GM12865 (cell line): Measurements from ENCODE around the gene PGS1.

Experiments
- DNase-seq: peaks from one replicate; pipeline ENCODE4 v3.0.0; 2010; ENCODE audit warnings: low read depth
- H3K4me3 ChIP-seq: 2 replicates; pipeline ENCODE4 v1.5.1; 2011; ENCODE audit warnings: mild to moderate bottlenecking, low read depth, low read length, control low read depth
- TF ChIP-seq, protein P1 (sequence below): IDR thresholded peaks from 2 replicates; pipeline ENCODE4 v1.5.1; 2011; ENCODE audit warnings: low read length, control low read depth, low read depth, inconsistent platforms; ENCODE audit not compliant: insufficient read depth; ENCODE audit errors: missing control alignments

The PGS1 gene

DNA sequence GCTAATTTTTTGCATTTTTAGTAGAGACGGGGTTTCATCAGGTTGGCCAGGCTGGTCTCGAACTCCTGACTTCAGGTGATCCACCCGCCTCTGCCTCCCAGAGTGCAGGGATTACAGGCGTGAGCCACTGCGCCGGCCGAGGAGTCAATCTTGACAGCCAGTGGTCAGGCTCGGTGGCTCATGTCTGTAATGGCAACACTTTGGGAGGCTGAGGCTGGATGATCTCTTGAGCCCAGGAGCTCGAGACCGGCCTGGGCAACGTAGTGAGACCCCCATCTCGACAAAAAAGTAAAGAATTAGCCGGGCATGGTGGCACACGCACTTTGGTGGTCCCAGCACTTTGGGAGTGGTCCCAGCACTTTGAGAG, 608 bp upstream of the PGS1 start:
- H3K4me3 ChIP-seq, result peak overlapping the region; percentile 68
- TF ChIP-seq, protein P1, sequence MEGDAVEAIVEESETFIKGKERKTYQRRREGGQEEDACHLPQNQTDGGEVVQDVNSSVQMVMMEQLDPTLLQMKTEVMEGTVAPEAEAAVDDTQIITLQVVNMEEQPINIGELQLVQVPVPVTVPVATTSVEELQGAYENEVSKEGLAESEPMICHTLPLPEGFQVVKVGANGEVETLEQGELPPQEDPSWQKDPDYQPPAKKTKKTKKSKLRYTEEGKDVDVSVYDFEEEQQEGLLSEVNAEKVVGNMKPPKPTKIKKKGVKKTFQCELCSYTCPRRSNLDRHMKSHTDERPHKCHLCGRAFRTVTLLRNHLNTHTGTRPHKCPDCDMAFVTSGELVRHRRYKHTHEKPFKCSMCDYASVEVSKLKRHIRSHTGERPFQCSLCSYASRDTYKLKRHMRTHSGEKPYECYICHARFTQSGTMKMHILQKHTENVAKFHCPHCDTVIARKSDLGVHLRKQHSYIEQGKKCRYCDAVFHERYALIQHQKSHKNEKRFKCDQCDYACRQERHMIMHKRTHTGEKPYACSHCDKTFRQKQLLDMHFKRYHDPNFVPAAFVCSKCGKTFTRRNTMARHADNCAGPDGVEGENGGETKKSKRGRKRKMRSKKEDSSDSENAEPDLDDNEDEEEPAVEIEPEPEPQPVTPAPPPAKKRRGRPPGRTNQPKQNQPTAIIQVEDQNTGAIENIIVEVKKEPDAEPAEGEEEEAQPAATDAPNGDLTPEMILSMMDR, result no peak
- no peak for DNase-seq

DNA sequence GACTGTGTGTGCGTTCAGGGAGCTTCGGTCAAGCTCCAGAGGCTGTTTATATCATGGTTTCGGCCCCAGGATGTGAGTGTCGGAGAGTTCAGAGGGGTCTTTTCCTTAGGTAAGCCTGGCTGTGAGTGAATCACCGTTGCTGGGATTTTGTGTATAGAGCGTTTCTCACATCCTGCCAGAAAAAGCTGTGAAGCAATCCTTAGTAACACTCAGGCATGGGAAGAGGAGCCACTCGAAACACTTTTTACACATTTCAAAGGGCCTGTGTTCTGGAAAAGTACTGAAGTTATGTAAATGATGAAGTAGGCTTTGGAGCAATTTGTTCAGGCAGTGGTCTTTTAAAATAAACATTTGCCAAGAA, 662 bp downstream of the PGS1 start:
- DNase-seq, result no peak
- TF ChIP-seq, protein P1, result no peak
- H3K4me3 ChIP-seq, result peak overlapping the region; percentile 68

DNA sequence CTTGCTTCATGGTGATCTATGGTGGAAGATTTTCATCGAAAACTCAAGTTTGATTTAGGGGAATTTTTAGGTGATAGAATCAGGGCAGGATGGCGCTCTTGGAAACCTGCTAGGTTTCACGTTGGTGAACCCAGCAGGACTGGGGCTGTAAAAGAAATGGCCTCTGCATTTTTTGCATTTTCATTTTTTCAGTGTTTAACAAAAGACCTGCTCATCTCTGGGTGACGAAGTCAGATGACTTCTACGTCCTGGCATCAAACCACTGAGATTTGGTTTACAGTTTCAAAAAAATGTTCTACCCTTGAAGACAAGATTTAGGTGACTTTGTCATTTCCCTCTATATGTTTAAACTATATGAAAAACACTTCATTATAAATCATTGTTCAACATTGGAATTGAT, 1.9 kb downstream of the PGS1 start:
- H3K4me3 ChIP-seq, result no peak overlapping the region
- TF ChIP-seq, protein P1, result no peak
- DNase-seq, result no peak

DNA sequence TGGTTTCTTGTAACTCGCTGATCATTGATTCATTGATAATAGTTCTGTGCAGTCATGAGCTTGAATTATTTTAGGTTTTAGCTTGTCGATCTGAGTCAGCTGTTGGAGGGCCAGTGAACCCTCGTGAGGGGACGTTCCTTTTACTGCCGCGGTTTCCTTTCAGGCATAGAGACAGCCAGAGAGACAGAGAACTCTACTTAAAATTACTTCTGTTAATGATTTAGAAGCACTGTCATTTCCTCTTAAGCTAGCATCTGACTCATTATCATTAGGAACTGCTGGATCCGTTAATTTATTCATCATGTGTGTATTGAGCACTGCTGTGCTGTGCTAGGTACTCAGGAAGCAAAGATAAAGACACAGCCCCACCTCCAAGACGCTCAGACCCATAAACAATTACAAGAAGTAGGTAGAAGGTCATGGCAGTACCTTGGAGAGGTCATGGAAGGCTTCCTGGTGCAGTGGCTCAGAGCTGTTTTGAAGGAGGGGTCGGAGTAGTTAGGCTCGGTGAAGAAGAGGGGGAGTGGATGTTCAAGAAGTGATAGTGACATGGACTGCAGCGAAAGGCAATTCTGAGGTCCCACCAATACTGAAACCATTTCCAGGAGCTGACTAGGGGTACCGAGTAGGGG, 3.3 kb downstream of the PGS1 start:
- peak; percentile 36 for DNase-seq
- peak overlapping the region; percentile 3 for H3K4me3 ChIP-seq
- TF ChIP-seq, protein P1, result no peak

DNA sequence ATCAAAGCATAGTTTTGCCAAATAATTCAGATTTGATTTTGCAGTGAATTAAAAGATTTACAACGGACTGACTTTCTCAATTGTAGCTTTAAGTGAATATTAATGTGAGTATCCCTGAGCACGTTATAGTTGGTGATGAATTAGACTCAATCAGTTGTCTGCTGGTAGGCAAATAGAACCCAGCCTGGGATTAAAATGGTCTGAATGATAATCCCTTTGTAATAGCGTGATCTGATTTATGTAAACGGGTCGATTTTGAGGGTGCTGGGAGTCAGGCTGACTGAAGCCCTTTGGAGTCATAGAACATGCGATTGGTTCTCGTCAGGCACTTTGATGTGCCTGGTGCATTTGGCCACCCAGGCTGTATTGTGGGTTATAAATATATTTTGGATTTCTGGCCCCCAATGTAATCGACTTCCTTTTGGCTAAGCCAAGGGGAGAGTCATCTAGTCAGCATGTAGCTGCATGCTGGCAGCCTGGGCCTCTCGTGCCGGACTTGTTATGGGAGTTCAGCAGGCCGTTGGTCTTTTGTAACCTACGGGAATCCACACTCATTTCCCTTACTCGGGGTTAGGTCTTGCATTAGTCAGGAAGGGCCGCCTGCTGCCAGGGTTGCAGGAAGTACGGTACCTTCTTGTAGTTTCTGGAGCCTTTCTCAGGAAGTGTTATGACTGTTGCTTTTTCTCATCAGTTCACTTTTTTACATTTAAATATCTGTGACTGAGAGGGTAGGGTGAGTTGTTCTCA, 5.4 kb downstream of the PGS1 start:
- H3K4me3 ChIP-seq, result peak overlapping the region; percentile 3
- TF ChIP-seq, protein P1, result no peak
- peak; percentile 95 for DNase-seq

DNA sequence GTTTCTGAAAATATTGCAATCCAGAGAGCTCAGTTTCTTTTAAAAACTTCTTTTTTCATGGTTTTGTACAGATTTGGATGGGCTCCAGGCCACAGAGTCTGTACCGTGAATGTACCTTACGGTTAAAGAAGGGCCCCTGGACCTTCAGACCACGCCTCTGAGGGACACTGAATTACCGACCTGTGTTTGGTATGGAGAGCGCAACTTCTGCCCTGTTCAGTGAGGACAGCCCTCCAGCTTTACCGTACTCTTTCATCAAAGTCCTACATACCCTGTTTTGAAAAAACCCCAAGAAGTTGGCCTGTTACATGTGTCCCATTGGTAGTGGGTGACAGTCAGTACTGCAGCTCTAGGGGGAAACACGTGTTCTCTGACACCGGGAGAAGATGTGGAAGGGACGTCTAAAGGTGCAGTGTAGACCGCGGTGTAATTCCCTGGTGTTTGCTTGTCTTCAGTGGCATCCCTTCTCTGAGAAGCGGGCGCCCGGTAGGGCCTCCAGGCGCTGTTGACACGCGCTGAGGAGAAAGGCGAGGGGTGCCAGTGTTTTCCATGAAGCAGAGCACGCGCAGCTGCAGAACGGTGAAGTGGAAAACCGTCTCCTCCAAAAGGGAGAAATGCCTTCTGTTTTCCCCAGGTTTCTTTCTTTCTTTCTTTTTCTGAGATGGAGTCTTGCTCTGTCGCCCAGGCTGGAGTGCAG, 6.2 kb downstream of the PGS1 start:
- peak overlapping the region; percentile 1 for H3K4me3 ChIP-seq
- TF ChIP-seq, protein P1, result no peak
- no peak for DNase-seq
